Fibroblast of villous mesenchyme (primary cell): Measurements from ENCODE around the gene RPL10. TPM values are rescaled to one million over a fixed set of nuclear protein-coding genes. Genes with fewer than 3 reads are reported as not detected.

Source experiments
- DNase-seq: peaks from one replicate; pipeline ENCODE4 v3.0.0-alpha.2; 2010; ENCODE audit warnings: low read depth
- H3K4me3 ChIP-seq: 2 replicates; pipeline ENCODE4 v1.5.1; 2011; ENCODE audit warnings: low read depth, mild to moderate bottlenecking, low read length
- total RNA-seq: library from RNA; depleted of rRNA; stranded (reverse); fragments of >200 nt; gene quantifications from 2 replicates; pipeline ENCODE4 v1.2.3, GENCODE V29; 2012
- TF ChIP-seq, protein P1 (sequence below): IDR thresholded peaks from 2 replicates; pipeline ENCODE4 v1.5.1; 2012; ENCODE audit warnings: low read depth, mild to moderate bottlenecking, low read length; ENCODE audit not compliant: insufficient read depth

RPL10 gene
- total RNA-seq, 1 donor, result 1,322 TPM

DNA sequence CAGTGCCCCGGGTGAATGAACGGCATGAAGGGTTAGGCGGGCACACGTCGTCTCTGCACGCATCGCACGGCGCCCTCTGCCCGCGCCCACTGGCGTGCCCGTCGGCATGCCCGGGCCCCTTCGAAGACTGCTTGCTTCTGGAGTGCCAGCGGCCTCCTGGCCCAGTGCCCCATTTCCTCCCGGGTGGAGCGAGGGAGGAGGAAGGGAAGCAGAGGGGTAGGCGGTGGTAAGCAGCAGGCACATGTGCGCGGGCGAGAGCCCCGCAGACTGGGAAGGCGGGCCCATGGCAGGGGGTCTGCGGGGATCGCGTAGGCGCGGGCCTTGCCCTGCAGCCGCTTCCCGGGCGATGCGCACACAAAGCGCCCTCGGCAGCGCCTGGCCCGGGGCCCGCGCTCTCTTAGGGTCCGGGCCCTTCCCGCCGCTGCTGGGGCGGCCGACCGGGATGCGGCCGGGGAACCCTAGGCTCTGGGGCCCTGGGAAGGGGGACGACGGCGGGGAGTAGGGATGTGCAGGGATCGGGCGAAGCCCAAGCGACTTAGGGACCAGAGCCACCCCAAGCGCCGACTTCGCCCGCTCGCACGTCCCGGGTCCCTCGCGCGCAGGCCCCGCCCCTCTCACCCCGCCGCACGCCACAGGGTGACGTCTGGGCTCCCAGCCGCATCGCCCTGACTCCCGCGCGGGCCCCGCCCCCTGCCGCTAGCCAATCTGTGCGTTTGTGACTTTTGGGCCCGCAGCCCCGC is 19.9 kb upstream of the RPL10 start:
- TF ChIP-seq, protein P1, sequence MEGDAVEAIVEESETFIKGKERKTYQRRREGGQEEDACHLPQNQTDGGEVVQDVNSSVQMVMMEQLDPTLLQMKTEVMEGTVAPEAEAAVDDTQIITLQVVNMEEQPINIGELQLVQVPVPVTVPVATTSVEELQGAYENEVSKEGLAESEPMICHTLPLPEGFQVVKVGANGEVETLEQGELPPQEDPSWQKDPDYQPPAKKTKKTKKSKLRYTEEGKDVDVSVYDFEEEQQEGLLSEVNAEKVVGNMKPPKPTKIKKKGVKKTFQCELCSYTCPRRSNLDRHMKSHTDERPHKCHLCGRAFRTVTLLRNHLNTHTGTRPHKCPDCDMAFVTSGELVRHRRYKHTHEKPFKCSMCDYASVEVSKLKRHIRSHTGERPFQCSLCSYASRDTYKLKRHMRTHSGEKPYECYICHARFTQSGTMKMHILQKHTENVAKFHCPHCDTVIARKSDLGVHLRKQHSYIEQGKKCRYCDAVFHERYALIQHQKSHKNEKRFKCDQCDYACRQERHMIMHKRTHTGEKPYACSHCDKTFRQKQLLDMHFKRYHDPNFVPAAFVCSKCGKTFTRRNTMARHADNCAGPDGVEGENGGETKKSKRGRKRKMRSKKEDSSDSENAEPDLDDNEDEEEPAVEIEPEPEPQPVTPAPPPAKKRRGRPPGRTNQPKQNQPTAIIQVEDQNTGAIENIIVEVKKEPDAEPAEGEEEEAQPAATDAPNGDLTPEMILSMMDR, result no peak
- peak overlapping the region; percentile 51 for H3K4me3 ChIP-seq
- no peak for DNase-seq

DNA sequence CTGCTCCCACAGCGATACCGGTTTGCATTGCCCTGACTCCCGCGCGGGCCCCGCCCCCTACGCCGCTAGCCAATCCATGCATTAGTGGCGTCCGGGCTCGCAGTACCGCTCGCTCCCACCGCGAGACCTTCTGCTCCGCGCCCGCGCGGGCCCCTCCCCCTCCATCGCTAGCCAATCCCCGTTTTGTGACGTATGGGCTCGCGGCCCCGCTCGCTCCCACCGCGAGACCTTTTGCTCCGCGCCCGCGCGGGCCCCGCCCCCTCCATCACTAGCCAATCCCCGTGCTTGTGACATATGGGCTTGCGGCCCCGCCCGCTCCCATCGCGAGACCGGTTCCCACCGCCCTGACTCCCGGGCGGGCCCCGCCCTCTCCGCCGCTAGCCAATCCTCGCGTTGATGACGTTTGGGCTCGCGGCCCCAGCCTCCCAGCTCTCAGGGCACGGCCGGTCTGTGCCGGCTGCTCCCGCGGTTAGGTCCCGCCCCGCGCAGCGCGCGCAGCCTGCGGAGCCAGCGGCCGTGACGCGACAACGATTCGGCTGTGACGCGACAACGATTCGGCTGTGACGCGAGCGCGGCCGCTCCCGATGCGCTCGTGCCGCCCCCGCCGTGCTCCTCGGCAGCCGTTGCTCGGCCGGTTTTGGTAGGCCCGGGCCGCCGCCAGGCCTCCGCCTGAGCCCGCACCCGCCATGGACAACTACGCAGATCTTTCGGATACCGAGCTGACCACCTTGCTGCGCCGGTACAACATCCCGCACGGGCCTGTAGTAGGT is 19.2 kb upstream of the RPL10 start, which contains the start of gene EMD:
TSS of gene EMD (plus strand) at position 497 of the 770 bp plus-strand sequence. CDS start at position 687, 190 bp downstream.
- DNase-seq, result peak; percentile 98
- peak within 1 kb of the TSS; percentile 69 for H3K4me3 ChIP-seq
- TF ChIP-seq, protein P1, result no peak

DNA sequence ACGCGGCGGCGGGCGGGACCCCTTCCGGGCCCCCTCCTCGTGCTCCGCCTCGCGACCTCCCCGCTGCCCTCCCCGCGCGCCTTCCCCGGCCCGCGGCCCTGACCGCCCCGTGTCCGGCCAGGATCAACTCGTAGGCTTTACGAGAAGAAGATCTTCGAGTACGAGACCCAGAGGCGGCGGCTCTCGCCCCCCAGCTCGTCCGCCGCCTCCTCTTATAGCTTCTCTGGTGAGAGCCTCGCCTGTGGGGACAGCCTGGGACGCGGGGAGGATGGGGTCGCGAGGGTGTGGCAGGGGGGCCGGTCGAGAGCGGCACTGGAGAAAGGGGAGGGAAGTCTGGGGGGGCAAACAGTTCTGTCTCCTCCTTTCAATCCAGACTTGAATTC is 18.6 kb upstream of the RPL10 start:
- TF ChIP-seq, protein P1, result no peak
- DNase-seq, result no peak
- H3K4me3 ChIP-seq, result peak overlapping the region; percentile 69

DNA sequence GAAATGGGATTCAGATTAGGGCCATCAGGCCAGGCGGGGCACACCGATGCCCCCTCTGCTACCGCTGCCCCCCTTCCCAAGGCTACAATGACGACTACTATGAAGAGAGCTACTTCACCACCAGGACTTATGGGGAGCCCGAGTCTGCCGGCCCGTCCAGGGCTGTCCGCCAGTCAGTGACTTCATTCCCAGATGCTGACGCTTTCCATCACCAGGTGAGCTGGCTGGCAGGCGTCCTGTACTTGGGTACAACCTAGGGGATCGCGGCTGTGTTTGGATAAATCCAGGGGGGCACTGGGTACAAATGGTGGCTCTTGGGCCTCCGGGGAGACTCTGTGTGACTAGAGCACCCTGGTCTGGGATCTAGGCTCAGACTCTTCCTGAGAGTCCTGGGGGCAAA is 18.0 kb upstream of the RPL10 start:
- DNase-seq, result no peak
- TF ChIP-seq, protein P1, result no peak
- H3K4me3 ChIP-seq, result peak overlapping the region; percentile 69

DNA sequence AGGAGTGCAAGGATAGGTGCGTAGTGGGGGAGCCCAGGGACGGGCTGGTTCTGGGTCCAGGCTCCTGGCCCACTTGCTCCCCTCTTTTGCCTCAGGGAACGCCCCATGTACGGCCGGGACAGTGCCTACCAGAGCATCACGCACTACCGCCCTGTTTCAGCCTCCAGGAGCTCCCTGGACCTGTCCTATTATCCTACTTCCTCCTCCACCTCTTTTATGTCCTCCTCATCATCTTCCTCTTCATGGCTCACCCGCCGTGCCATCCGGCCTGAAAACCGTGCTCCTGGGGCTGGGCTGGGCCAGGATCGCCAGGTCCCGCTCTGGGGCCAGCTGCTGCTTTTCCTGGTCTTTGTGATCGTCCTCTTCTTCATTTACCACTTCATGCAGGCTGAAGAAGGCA is 17.4 kb upstream of the RPL10 start:
- H3K4me3 ChIP-seq, result no peak overlapping the region
- no peak for DNase-seq
- TF ChIP-seq, protein P1, result no peak

DNA sequence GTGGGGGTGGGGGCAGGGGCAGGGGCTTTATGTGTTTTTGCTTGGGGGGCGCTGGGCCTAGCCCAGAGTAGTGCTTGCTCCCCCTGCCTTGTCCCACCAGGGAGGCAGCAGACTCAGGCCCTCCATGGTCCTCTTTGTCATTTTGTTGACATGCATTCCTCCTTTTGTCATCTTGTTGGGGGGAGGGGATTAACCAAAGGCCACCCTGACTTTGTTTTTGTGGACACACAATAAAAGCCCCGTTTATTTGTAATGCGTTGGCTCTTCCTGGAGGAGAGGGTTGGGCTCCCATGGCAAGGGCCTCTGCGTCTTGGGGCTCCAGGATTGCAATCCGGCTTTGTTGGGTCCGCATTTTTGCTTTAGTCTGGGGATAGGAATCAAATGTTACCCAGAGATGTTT is 16.9 kb upstream of the RPL10 start:
- TF ChIP-seq, protein P1, result no peak
- DNase-seq, result no peak
- no peak overlapping the region for H3K4me3 ChIP-seq
